Measurements from ENCODE around the gene PLCH2. TPM values are rescaled to one million over a fixed set of nuclear protein-coding genes. Genes with fewer than 3 reads are reported as not detected.

The PLCH2 gene
- total and polyA plus RNA-seq, 2 of the 13 experiments (the other 11 are each of a cell fraction or from before 2014, with no cell fraction given), result 0.15 to 0.67 TPM

- no peak overlapping the region for H3K27ac ChIP-seq (ENCODE audit: extremely low read length, insufficient read depth, low read length)
- H3K36me3 ChIP-seq (replicated peaks in 1 of 2; ENCODE audit: control insufficient read depth in 1 of 2, insufficient read depth in 2 of 2, low read length in 2 of 2), result no peaks in the 10 kb centered on the region
- H3K9ac ChIP-seq (ENCODE audit: insufficient read depth, low read depth, low read length), result no peak overlapping the region
- peaks cover 15% of the 10 kb centered on the region for H3K9me3 ChIP-seq (ENCODE audit: low read length)
- no peaks in the 10 kb centered on the region for H3K79me2 ChIP-seq (ENCODE audit: insufficient read depth, low read length)
- no peak overlapping the region for H3K4me3 ChIP-seq (replicated peaks in 1 of 3; ENCODE audit: insufficient read depth in 1 of 3, low read depth in 2 of 3, low read length in 3 of 3)
- intact Hi-C loops (cut with micrococcal nuclease; ENCODE audit: unreplicated experiment), result no loop called here
- ChIA-PET POLR2A (no interaction called here), CTCF (ENCODE audit: low intra/inter-chr PET ratio, low total read pairs) (no interaction called here)
- in situ Hi-C loops (cut with HindIII; ENCODE audit: extremely low pct_ligation_motif_present, low pct_unique_long_range_greater_than_20kb), result no loop called here
- FAIRE-seq, result no peak
- no TSS peak for BruUV-seq (replicated peaks)
- TF ChIP-seq, protein P1, sequence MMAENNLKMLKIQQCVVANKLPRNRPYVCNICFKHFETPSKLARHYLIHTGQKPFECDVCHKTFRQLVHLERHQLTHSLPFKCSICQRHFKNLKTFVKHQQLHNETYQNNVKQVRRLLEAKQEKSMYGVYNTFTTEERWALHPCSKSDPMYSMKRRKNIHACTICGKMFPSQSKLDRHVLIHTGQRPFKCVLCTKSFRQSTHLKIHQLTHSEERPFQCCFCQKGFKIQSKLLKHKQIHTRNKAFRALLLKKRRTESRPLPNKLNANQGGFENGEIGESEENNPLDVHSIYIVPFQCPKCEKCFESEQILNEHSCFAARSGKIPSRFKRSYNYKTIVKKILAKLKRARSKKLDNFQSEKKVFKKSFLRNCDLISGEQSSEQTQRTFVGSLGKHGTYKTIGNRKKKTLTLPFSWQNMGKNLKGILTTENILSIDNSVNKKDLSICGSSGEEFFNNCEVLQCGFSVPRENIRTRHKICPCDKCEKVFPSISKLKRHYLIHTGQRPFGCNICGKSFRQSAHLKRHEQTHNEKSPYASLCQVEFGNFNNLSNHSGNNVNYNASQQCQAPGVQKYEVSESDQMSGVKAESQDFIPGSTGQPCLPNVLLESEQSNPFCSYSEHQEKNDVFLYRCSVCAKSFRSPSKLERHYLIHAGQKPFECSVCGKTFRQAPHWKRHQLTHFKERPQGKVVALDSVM (CRISPR knock-in tag; IDR thresholded peaks at IDR 0.05), result no peak
- TF ChIP-seq HDAC6 (IDR thresholded peaks at IDR 0.05; ENCODE audit: low read depth, low read length) (no peak), DDIT3 (CRISPR knock-in tag; IDR thresholded peaks at IDR 0.05) (no peak)
- TF ChIP-seq, protein P2, sequence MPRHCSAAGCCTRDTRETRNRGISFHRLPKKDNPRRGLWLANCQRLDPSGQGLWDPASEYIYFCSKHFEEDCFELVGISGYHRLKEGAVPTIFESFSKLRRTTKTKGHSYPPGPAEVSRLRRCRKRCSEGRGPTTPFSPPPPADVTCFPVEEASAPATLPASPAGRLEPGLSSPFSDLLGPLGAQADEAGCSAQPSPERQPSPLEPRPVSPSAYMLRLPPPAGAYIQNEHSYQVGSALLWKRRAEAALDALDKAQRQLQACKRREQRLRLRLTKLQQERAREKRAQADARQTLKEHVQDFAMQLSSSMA (CRISPR knock-in tag; IDR thresholded peaks at IDR 0.05), result no peak
- no peak overlapping the region for H3K4me2 ChIP-seq (ENCODE audit: low read depth, low read length)
- no peaks in the 10 kb centered on the region for H4K20me1 ChIP-seq (ENCODE audit: insufficient read depth, low read length)
- H3K27me3 ChIP-seq (ENCODE audit: control insufficient read depth in 1 of 2, insufficient read depth in 2 of 2, low read length in 2 of 2), result peaks cover 10 to 66% of the 10 kb centered on the region in 2 experiments
- H3K4me1 ChIP-seq (ENCODE audit: insufficient read depth, low read length), result no peaks in the 10 kb centered on the region
- no peak for DNase-seq (ENCODE audit: low spot score)
- ATAC-seq, result no peak
- H2AFZ ChIP-seq (ENCODE audit: low read length), result no peak overlapping the region
- WGBS (ENCODE audit: low lambda C conversion rate), result no CpG with 5 or more reads among the region's 28 CpGs
Measured at GRCh38 chr1:2428490-2428889, 47.6 kb upstream of the PLCH2 start.

All from HepG2 (cell line).